ENCODE results near the gene SDCCAG8.

The SDCCAG8 gene

DNA sequence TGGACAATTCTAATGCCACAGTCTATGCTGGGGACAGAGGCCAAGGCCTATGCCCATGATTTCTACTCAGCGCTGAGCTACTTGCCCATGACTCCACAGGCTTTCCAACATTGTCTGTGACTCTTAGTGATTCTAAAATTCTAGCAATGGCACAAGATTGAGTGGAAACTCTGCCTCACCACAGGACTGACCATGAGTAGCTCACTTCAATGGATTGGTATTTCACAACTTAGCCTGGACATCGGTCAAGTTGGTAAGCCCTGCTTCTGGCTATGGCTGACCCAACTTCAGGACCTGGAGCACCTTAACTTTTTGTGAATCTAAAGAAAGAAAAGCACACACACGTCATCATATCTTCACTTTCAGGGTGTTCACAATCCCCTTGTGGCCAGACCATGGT is 255.1 kb downstream of the SDCCAG8 start:
- H3K4me1 Mint-ChIP-seq (ENCODE audit: low read depth): peaks cover 51% of the 10 kb centered on the region
- H3K27ac Mint-ChIP-seq: no peak overlapping the region
- no peak overlapping the region for H3K4me3 Mint-ChIP-seq
- H3K27me3 Mint-ChIP-seq: no peaks in the 10 kb centered on the region
- peaks cover 28% of the 10 kb centered on the region for H3K36me3 Mint-ChIP-seq (ENCODE audit: low read depth)
- H3K9me3 Mint-ChIP-seq: no peaks in the 10 kb centered on the region

DNA sequence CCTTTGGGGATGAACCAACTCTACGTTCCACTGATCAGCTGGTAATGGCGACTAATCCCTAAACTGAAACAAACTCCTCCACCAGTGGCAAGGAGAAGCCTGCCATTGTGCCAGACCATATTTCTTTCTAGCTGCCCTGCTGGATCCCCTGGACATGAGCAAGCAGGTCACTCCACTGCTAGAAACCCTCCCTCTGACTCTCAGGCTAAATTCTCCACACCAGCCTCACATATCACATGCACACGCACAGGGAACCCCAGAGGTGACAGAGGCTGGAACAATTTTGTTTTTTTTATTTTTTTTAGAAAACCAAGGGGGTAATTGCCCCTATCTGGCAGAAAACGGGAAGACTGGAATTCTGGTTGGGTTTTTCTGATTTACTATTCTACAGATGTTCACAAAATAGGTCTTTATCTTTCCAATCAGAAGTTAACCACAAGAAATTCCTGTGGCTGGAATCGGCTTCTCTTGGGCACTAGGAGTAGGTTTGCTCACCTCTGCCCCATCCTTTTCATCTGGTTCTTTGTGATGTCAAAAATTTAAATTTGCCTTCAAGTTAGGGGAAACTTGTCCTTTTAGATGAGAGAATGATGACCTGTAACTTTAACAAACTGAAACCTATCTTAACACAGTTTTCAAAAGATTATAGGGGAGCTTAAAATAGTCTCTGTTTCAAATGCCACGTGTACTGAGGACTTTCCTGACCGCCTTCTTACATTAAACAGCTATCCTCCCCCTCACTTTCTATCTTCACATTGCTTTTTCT is 258.1 kb downstream of the SDCCAG8 start:
- Mint-ChIP-seq H3K27me3 (no peaks in the 10 kb centered on the region), H3K9me3 (no peaks in the 10 kb centered on the region), H3K27ac (no peak overlapping the region), H3K4me1 (ENCODE audit: low read depth) (peaks cover 22% of the 10 kb centered on the region), H3K36me3 (ENCODE audit: low read depth) (peaks cover 39% of the 10 kb centered on the region), H3K4me3 (no peak overlapping the region)

- Mint-ChIP-seq H3K4me3 (no peak overlapping the region), H3K27ac (peak overlapping the region; percentile 29), H3K36me3 (ENCODE audit: low read depth) (peaks cover 43% of the 10 kb centered on the region), H3K9me3 (no peaks in the 10 kb centered on the region), H3K27me3 (no peaks in the 10 kb centered on the region), H3K4me1 (ENCODE audit: low read depth) (peaks cover 15% of the 10 kb centered on the region)
Measured at GRCh38 chr1:243514927-243515326, 259.1 kb downstream of the SDCCAG8 start.

GRCh38 chr1:243520831-243521230 is 265.0 kb downstream of the SDCCAG8 start:
- Mint-ChIP-seq H3K27ac (no peak overlapping the region), H3K4me3 (no peak overlapping the region), H3K36me3 (ENCODE audit: low read depth) (peaks cover 39% of the 10 kb centered on the region), H3K4me1 (ENCODE audit: low read depth) (peaks cover 11% of the 10 kb centered on the region), H3K9me3 (no peaks in the 10 kb centered on the region), H3K27me3 (no peaks in the 10 kb centered on the region)

- H3K36me3 Mint-ChIP-seq (ENCODE audit: low read depth): peaks cover 29% of the 10 kb centered on the region
Measured at GRCh38 chr1:243523766-243524165, 267.9 kb downstream of the SDCCAG8 start.

GRCh38 chr1:243525085-243525487 is 269.2 kb downstream of the SDCCAG8 start:
- Mint-ChIP-seq H3K27me3 (no peaks in the 10 kb centered on the region), H3K9me3 (peaks cover 4% of the 10 kb centered on the region), H3K36me3 (ENCODE audit: low read depth) (peaks cover 31% of the 10 kb centered on the region), H3K4me1 (ENCODE audit: low read depth) (peaks cover 11% of the 10 kb centered on the region), H3K27ac (no peak overlapping the region), H3K4me3 (no peak overlapping the region)

More at GRCh38 chr1:243523766-243524165, 267.9 kb downstream of the SDCCAG8 start:
- Mint-ChIP-seq H3K9me3 (no peaks in the 10 kb centered on the region), H3K4me1 (ENCODE audit: low read depth) (peaks cover 11% of the 10 kb centered on the region), H3K27ac (no peak overlapping the region), H3K4me3 (no peak overlapping the region), H3K27me3 (no peaks in the 10 kb centered on the region)

- H3K36me3 Mint-ChIP-seq (ENCODE audit: low read depth): peaks cover 40% of the 10 kb centered on the region
Measured at GRCh38 chr1:243526180-243526579, 270.3 kb downstream of the SDCCAG8 start.

DNA sequence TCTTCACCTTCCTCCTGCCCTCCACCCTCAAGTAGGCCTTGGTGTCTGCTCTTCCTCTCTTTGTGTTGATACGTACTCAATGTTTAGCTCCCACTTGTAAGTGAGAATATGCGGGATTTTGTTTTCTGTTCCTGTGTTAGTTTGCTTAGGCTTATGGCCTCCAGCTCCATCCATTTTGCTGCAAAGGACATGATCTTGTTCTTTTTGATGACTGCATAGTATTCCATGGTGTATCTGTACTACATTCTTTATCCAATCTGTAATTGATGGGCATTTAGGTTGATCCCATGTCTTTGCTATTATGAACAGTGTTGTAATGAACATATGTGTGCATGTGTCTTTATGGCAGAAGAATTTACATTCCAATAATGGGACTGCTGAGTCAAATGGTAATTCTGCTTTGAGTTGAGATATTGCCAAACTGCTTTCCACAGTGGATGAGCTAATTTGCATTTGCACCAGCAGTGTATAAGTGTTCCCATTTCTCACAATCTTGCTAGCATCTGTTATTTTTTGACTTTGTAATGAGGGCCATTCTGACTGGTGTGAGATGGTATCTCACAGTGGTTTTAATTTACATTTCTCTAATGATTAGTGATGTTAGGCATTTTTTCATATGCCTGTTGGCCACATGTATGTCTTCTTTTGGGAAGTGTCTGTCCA is 272.7 kb downstream of the SDCCAG8 start:
- H3K4me1 Mint-ChIP-seq (ENCODE audit: low read depth): peaks cover 11% of the 10 kb centered on the region
- peaks cover 42% of the 10 kb centered on the region for H3K36me3 Mint-ChIP-seq (ENCODE audit: low read depth)
- H3K4me3 Mint-ChIP-seq: no peak overlapping the region
- peaks cover 8% of the 10 kb centered on the region for H3K9me3 Mint-ChIP-seq
- no peaks in the 10 kb centered on the region for H3K27me3 Mint-ChIP-seq
- H3K27ac Mint-ChIP-seq: no peak overlapping the region

More at GRCh38 chr1:243526180-243526579, 270.3 kb downstream of the SDCCAG8 start:
- no peak overlapping the region for H3K4me3 Mint-ChIP-seq
- H3K4me1 Mint-ChIP-seq (ENCODE audit: low read depth): peaks cover 11% of the 10 kb centered on the region
- H3K27ac Mint-ChIP-seq: no peak overlapping the region
- H3K9me3 Mint-ChIP-seq: peaks cover 8% of the 10 kb centered on the region
- no peaks in the 10 kb centered on the region for H3K27me3 Mint-ChIP-seq

GRCh38 chr1:243529512-243529911 is 273.7 kb downstream of the SDCCAG8 start:
- Mint-ChIP-seq H3K4me1 (ENCODE audit: low read depth) (peaks cover 11% of the 10 kb centered on the region), H3K36me3 (ENCODE audit: low read depth) (peaks cover 44% of the 10 kb centered on the region), H3K27ac (no peak overlapping the region), H3K9me3 (peaks cover 8% of the 10 kb centered on the region), H3K27me3 (no peaks in the 10 kb centered on the region), H3K4me3 (no peak overlapping the region)

- Mint-ChIP-seq H3K4me3 (no peak overlapping the region), H3K27me3 (no peaks in the 10 kb centered on the region), H3K27ac (no peak overlapping the region), H3K4me1 (ENCODE audit: low read depth) (no peaks in the 10 kb centered on the region), H3K9me3 (peaks cover 4% of the 10 kb centered on the region), H3K36me3 (ENCODE audit: low read depth) (peaks cover 43% of the 10 kb centered on the region)
Measured at GRCh38 chr1:243535014-243535413, 279.2 kb downstream of the SDCCAG8 start.

DNA sequence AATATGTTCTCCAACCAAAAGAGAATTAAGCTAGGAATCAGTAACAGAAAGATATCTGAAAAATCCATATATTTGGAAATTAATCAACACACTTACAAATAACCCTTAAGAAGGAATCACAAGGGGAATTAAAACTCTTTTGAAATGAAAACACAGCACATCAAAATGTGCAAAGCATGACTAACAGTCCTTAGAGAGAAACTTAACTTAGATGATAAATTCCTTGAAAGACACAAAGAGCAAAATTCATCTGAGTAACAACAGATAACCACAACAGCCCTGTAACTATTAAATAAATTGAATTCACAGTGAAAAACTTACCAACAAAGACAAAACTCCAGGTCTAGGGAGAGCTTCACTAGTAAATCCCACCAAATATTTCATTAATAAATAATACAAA is 283.8 kb downstream of the SDCCAG8 start:
- no peaks in the 10 kb centered on the region for H3K4me1 Mint-ChIP-seq (ENCODE audit: low read depth)

DNA sequence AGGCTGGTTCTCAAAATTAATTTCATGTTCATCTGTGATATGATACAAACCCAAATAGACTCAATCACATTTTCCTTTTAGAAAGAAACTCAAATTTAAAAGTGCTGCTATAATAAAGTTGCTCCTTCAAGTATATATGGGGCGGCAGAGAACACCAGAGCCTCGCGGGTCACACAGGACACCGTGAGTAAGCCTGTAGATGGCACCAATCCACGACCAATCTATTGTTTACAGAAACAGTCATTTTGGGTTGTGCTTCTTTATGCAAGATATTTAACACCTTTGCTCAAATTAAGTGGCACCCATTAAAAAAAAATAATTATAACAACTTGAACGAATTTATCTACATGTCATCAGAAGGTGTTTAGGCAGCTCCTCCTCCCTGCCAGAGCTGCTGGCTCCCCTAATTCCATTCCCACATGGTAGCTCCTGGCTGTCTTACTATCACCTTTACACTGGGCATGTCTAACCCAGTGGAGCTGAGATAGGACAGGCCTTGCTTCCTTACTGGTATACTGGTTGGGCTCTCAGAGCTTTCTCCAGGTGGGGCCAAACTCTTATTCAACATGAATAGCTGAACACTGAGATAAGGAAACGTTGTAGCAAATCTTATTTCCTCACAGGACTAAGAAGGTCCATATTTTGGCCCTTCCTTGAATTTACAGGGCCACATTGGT is 287.0 kb downstream of the SDCCAG8 start:
- Mint-ChIP-seq H3K4me1 (ENCODE audit: low read depth) (no peaks in the 10 kb centered on the region), H3K27ac (no peak overlapping the region), H3K27me3 (no peaks in the 10 kb centered on the region), H3K36me3 (ENCODE audit: low read depth) (peaks cover 39% of the 10 kb centered on the region), H3K4me3 (no peak overlapping the region), H3K9me3 (no peaks in the 10 kb centered on the region)

More for the DNA sequence above, 283.8 kb downstream of the SDCCAG8 start:
- H3K4me3 Mint-ChIP-seq: no peak overlapping the region
- no peaks in the 10 kb centered on the region for H3K9me3 Mint-ChIP-seq
- peaks cover 39% of the 10 kb centered on the region for H3K36me3 Mint-ChIP-seq (ENCODE audit: low read depth)
- H3K27me3 Mint-ChIP-seq: no peaks in the 10 kb centered on the region
- H3K27ac Mint-ChIP-seq: no peak overlapping the region

GRCh38 chr1:243543501-243543900 is 287.7 kb downstream of the SDCCAG8 start:
- H3K27ac Mint-ChIP-seq: no peak overlapping the region
- H3K4me3 Mint-ChIP-seq: no peak overlapping the region
- peaks cover 34% of the 10 kb centered on the region for H3K36me3 Mint-ChIP-seq (ENCODE audit: low read depth)
- H3K4me1 Mint-ChIP-seq (ENCODE audit: low read depth): no peaks in the 10 kb centered on the region
- H3K27me3 Mint-ChIP-seq: no peaks in the 10 kb centered on the region
- no peaks in the 10 kb centered on the region for H3K9me3 Mint-ChIP-seq

DNA sequence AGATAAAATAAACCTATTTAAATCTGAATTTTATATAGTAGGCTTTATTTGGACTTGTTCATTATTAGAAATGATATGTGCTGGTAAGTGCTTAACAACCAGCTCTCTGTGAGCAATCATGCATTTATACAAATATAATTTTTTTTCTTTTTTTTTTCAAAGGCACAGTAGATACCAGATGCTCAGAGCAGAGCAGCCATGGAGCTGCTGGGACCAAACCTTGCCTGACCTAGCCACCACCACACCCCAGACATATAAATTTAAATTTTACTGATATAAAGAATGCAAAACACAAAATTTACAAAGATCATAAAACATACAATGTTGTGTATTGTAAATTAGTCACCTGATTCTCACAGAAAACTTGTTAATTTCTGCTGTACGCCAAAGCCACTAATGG is 290.6 kb downstream of the SDCCAG8 start:
- Mint-ChIP-seq H3K27ac (no peak overlapping the region), H3K9me3 (no peaks in the 10 kb centered on the region), H3K36me3 (ENCODE audit: low read depth) (peaks cover 39% of the 10 kb centered on the region), H3K4me1 (ENCODE audit: low read depth) (no peaks in the 10 kb centered on the region), H3K4me3 (no peak overlapping the region), H3K27me3 (no peaks in the 10 kb centered on the region)

DNA sequence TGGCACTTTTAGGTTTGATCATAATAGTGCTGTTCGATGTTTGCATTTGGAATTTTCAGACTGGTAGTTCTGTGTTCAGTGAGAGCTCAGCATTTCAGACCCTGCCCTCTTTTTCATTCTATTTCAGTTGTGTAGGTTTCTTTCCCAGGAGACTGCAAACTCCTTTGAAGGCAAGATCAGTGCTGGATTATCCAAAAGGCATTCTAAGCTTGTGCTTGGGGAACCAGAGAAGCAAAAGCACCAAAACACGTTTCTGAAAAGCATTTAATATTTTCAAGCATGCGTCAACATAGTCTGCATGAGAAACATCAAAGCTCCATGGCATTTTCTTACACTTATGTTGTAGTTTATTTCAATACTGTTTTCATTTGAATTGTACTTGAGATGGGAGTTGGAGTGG is 292.1 kb downstream of the SDCCAG8 start:
- Mint-ChIP-seq H3K27me3 (no peaks in the 10 kb centered on the region), H3K9me3 (no peaks in the 10 kb centered on the region), H3K4me1 (ENCODE audit: low read depth) (no peaks in the 10 kb centered on the region), H3K36me3 (ENCODE audit: low read depth) (peaks cover 42% of the 10 kb centered on the region), H3K4me3 (no peak overlapping the region), H3K27ac (no peak overlapping the region)
